Activated T-helper 2 cell treated with anti-CD3 and anti-CD28 coated beads, Interferon-gamma antibody, Interleukin-2, Interleukin-4, amounts not matched to agents 10 μg/mL and 5 μg/mL and 100 μg/mL, durations not matched to agents 14 hours and 24 hours and 36 hours (primary cell): Measurements from ENCODE around the gene DDX28. TPM values are rescaled to one million over a fixed set of nuclear protein-coding genes. Genes with fewer than 3 reads are reported as not detected.
"Not testable (repeated sequence)": the region's sequence is repeated elsewhere in the genome, so short reads cannot be mapped to it uniquely, and the experiment has no call there.

ENCODE experiments used
- DNase-seq: peaks from one replicate; pipeline ENCODE4 v3.0.0; 2021; ENCODE audit warnings: low spot score
- H3K27ac Mint-ChIP-seq: one replicate; pipeline ENCODE4 v1.8.0; 2021; ENCODE audit warnings: mixed read lengths
- H3K27me3 Mint-ChIP-seq: one replicate; pipeline ENCODE4 v1.8.0; 2021; ENCODE audit warnings: low read depth, mixed read lengths
- H3K36me3 Mint-ChIP-seq: one replicate; pipeline ENCODE4 v1.8.0; 2021; ENCODE audit warnings: low read depth, mixed read lengths
- H3K4me1 Mint-ChIP-seq: one replicate; pipeline ENCODE4 v1.8.0; 2021; ENCODE audit warnings: low read depth, mixed read lengths
- H3K4me3 Mint-ChIP-seq: one replicate; pipeline ENCODE4 v1.8.0; 2021; ENCODE audit warnings: low read depth, mild to moderate bottlenecking, moderate library complexity, mixed read lengths
- H3K9me3 Mint-ChIP-seq: one replicate; pipeline ENCODE4 v1.8.0; 2021; ENCODE audit warnings: mixed read lengths
- intact Hi-C: fragments of 100-400 bp; cut with micrococcal nuclease; formaldehyde crosslinking; loops from one replicate; pipeline ENCODE4 v1.15.1; 2023
- total RNA-seq: library from RNA; stranded (reverse); gene quantifications from 2 replicates; pipeline ENCODE4 v1.2.3, GENCODE V29; 2022

Gene DDX28
- total RNA-seq, 1 donor from 2014 or later, result 19.3 TPM

DNA sequence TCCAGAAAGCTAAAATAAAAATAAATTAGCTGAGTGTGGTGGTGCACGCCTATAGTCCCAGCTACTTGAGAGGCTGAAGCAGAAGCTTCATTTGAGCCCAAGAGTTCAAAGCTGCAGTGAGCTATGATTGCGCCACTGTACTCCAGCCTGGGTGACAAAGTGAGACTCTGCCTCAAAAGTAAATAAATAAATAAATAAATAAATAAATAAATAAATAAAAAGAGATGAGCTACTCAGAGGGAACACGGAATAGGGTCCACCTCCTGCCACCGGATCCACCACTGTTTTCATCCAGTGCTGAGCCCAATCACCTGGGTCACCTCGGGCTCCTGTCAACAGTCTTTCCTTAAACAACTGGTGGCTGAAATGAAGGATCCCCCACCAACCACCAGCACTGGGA, 36.1 kb downstream of the DDX28 start:
- DNase-seq, result no peak
- Mint-ChIP-seq H3K27ac (no peak overlapping the region), H3K9me3 (no peaks in the 10 kb centered on the region), H3K27me3 (no peaks in the 10 kb centered on the region), H3K4me1 (peaks cover 18% of the 10 kb centered on the region), H3K4me3 (no peak overlapping the region), H3K36me3 (no peaks in the 10 kb centered on the region)
- intact Hi-C loops, result no loop called here

DNA sequence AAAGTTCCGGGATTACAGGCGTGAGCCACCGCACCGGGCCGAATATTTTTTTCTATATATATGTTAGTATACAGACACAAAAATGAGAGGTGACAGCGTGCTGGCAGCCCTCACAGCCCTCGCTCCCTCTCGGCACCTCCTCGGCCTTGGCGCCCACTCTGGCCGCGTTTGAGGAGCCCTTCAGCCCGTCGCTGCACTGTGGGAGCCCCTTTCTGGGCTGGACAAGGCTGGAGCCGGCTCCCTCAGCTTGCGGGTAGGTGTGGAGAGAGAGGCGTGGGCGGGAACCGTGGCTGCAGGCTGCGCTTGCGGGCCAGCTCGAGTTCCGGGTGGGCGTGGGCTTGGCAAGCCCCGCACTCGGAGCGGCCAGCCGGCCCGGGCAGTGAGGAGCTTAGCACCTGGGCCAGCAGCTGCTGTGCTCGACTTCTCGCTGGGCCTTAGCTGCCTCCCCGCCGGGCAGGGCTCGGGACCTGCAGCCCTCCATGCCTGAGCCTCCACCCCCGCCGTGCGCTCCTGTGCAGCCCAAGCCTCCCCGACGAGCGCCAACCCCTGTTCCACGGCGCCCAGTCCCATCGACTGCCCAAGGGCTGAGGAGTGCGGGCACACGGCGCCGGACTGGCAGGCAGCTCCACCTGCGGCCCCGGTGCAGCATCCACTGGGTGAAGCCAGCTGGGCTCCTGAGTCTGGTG, 40.9 kb downstream of the DDX28 start:
- Mint-ChIP-seq H3K27ac (no peak overlapping the region), H3K4me1 (peaks cover 15% of the 10 kb centered on the region), H3K4me3 (no peak overlapping the region), H3K36me3 (no peaks in the 10 kb centered on the region), H3K27me3 (no peaks in the 10 kb centered on the region), H3K9me3 (no peaks in the 10 kb centered on the region)
- DNase-seq, result no peak
- intact Hi-C loops, result loop anchor here (5.0 kb wide), 2 partner anchors 40 to 45 kb away; partner anchors contain the start of genes DDX28, DUS2 and PSMB10

- no peak within 1 kb of the TSS for H3K27ac Mint-ChIP-seq
- H3K27me3 Mint-ChIP-seq, result no peaks in the 10 kb centered on the region
- H3K4me3 Mint-ChIP-seq, result no peak within 1 kb of the TSS
- intact Hi-C loops, result loop anchor here (5.0 kb wide), 2 partner anchors 42 to 43 kb away; partner anchors contain the start of genes DDX28, DUS2 and PSMB10
- no peaks in the 10 kb centered on the region for H3K36me3 Mint-ChIP-seq
- peaks cover 15% of the 10 kb centered on the region for H3K4me1 Mint-ChIP-seq
- no peak for DNase-seq
- no peaks in the 10 kb centered on the region for H3K9me3 Mint-ChIP-seq
Observed at GRCh38 chr16:67979955-67980678, 42.9 kb downstream of the DDX28 start, which contains the start of gene DPEP3. Gene DPEP3 (minus strand): TSS chr16:67980499. CDS start chr16:67980380, 119 bp downstream.

GRCh38 chr16:67977469-67978227, 45.4 kb downstream of the DDX28 start:
- H3K27me3 Mint-ChIP-seq, result no peaks in the 10 kb centered on the region
- no peaks in the 10 kb centered on the region for H3K9me3 Mint-ChIP-seq
- intact Hi-C loops, result no loop called here
- no peaks in the 10 kb centered on the region for H3K4me1 Mint-ChIP-seq
- H3K27ac Mint-ChIP-seq, result no peak overlapping the region
- DNase-seq, result no peak
- no peaks in the 10 kb centered on the region for H3K36me3 Mint-ChIP-seq
- H3K4me3 Mint-ChIP-seq, result no peak overlapping the region

- Mint-ChIP-seq H3K27ac (no peak overlapping the region), H3K9me3 (no peaks in the 10 kb centered on the region), H3K4me1 (no peaks in the 10 kb centered on the region), H3K27me3 (no peaks in the 10 kb centered on the region), H3K36me3 (no peaks in the 10 kb centered on the region), H3K4me3 (no peak overlapping the region)
- DNase-seq, result no peak
- intact Hi-C loops, result no loop called here
Observed at GRCh38 chr16:67977005-67977404, 46.0 kb downstream of the DDX28 start.

DNA sequence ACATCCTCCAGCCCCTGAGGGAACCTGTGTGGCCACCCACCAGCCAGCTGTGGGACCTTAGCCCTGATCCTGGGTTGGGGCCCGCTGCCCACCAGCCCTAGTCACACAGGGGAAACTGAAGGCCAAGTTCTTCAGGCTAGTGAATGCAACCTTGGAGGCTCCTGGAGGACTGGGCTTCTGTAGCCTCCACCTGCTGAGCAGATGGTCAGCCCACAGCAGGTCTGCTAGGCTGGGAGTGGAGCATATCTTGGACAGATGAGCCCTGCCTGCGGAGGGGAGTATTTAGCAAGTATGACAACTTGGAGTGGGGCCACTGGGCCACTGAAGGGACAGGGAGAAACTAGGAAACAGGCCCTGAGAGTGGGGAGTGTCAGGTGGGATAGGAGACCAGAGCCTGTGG, 46.8 kb downstream of the DDX28 start:
- Mint-ChIP-seq H3K4me1 (no peaks in the 10 kb centered on the region), H3K9me3 (no peaks in the 10 kb centered on the region), H3K36me3 (no peaks in the 10 kb centered on the region), H3K27me3 (no peaks in the 10 kb centered on the region), H3K27ac (no peak overlapping the region), H3K4me3 (no peak overlapping the region)
- intact Hi-C loops, result no loop called here
- no peak for DNase-seq

- no peaks in the 10 kb centered on the region for H3K36me3 Mint-ChIP-seq
- no peaks in the 10 kb centered on the region for H3K27me3 Mint-ChIP-seq
- DNase-seq, result no peak
- H3K27ac Mint-ChIP-seq, result no peak overlapping the region
- no peak overlapping the region for H3K4me3 Mint-ChIP-seq
- intact Hi-C loops, result no loop called here
- no peaks in the 10 kb centered on the region for H3K4me1 Mint-ChIP-seq
- H3K9me3 Mint-ChIP-seq, result no peaks in the 10 kb centered on the region
Observed at GRCh38 chr16:67975321-67976105, 47.5 kb downstream of the DDX28 start.

DNA sequence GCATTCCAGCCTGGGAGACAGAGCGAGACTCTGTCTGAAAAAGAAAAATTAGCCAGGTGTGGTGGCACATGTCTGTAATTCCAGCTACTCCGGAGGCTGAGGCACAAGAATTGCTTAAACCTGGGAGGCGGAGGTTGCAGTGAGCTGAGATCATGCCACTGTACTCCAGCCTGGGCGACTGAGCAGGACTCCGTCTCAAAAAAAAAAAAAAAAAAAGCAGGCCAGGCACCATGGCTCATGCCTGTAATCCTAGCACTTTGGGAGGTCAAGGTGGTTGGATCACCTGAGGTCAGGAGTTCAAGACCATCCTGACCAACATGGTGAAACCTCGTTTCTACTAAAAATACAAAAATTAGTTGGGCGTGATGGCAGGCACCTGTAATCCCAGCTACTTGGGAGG, 50.7 kb downstream of the DDX28 start:
- H3K36me3 Mint-ChIP-seq, intact Hi-C loops, H3K4me3 Mint-ChIP-seq, DNase-seq, H3K27me3 Mint-ChIP-seq, H3K9me3 Mint-ChIP-seq, H3K4me1 Mint-ChIP-seq, H3K27ac Mint-ChIP-seq: not testable (repeated sequence)

DNA sequence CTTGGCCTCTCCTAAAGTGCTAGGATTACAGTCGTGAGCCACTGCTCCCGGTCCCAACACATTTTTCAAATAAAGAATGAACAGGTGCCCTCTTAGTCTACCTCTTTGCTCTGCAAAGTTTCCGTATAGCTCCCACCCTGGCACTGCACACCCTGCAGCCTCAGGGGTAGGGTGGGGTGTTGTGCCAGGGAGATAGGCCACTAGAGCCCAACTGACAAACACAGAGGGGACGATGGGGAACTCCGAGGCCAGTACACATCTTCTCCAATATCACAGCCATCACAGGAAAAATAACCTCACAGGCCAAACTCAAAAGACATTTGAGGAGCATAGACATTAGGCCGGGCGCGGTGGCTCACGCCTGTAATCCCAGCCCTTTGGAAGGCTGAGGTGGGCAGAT, 51.9 kb downstream of the DDX28 start:
- peaks cover 20% of the 10 kb centered on the region for H3K4me1 Mint-ChIP-seq
- no peaks in the 10 kb centered on the region for H3K27me3 Mint-ChIP-seq
- no peaks in the 10 kb centered on the region for H3K9me3 Mint-ChIP-seq
- intact Hi-C loops, result no loop called here
- no peak overlapping the region for H3K27ac Mint-ChIP-seq
- no peak for DNase-seq
- no peaks in the 10 kb centered on the region for H3K36me3 Mint-ChIP-seq
- no peak overlapping the region for H3K4me3 Mint-ChIP-seq

Other genes starting within 250 kb of the DDX28 start
- 16.5 and 17.3 TPM in 2 replicates for gene RANBP10, start 216.7 kb downstream of the DDX28 start, total RNA-seq
- gene TSNAXIP1, start 216.3 kb downstream of the DDX28 start, total RNA-seq, result 0.51 and 1.0 TPM in 2 replicates
- 43.0 and 45.1 TPM in 2 replicates for gene THAP11, start 180.9 kb downstream of the DDX28 start, total RNA-seq
- gene NUTF2, start 176.3 kb downstream of the DDX28 start, total RNA-seq, result 165 and 177 TPM in 2 replicates
- gene CENPT, start 175.5 kb downstream of the DDX28 start, total RNA-seq, result 38.6 and 50.1 TPM in 2 replicates
- gene EDC4, start 150.2 kb downstream of the DDX28 start, total RNA-seq, result 102 and 105 TPM in 2 replicates
- not detected in 2 replicates for gene NRN1L, start 138.3 kb downstream of the DDX28 start, total RNA-seq
- gene PSKH1, start 130.0 kb downstream of the DDX28 start, total RNA-seq, result 15.5 and 16.5 TPM in 2 replicates
- gene CTRL, start 91.4 kb downstream of the DDX28 start, total RNA-seq, result 5.6 and 6.0 TPM in 2 replicates
- 238 and 243 TPM in 2 replicates for gene PSMB10, start 86.4 kb downstream of the DDX28 start, total RNA-seq
- gene LCAT, start 79.1 kb downstream of the DDX28 start, total RNA-seq, result 20.0 and 22.0 TPM in 2 replicates
- 46.2 and 47.1 TPM in 2 replicates for gene SLC12A4, start 54.6 kb downstream of the DDX28 start, total RNA-seq
- not detected in 2 replicates for gene DPEP3, start 42.7 kb downstream of the DDX28 start, total RNA-seq
- gene DPEP2, start 23.7 kb downstream of the DDX28 start, total RNA-seq, result 3.7 and 4.3 TPM in 2 replicates
- not detected in 2 replicates for gene DPEP2NB, start 7.3 kb downstream of the DDX28 start, total RNA-seq
- gene DUS2, start 52 bp upstream of the DDX28 start, total RNA-seq, result 31.2 and 34.3 TPM in 2 replicates
- 136 and 146 TPM in 2 replicates for gene NFATC3, start 62.1 kb upstream of the DDX28 start, total RNA-seq
- 0.23 and 0.34 TPM in 2 replicates for gene ESRP2, start 212.9 kb upstream of the DDX28 start, total RNA-seq
- gene PLA2G15, start 222.1 kb upstream of the DDX28 start, total RNA-seq, result 9.0 and 10.3 TPM in 2 replicates
- gene SLC7A6, start 241.3 kb upstream of the DDX28 start, total RNA-seq, result 107 and 108 TPM in 2 replicates